Thoracic aorta (tissue), 2 donors: Measurements from ENCODE around the gene PRR33. TPM values are rescaled to one million over a fixed set of nuclear protein-coding genes. Genes with fewer than 3 reads are reported as not detected.
A peak's percentile ranks its signal among the peaks of the same experiment; 100 is the strongest.

Experiments
- ATAC-seq: fragments of 150-250 bp; one replicate; pipeline ENCODE4 v1.8.0; 2017; ENCODE audit warnings: low read depth; ENCODE audit not compliant: insufficient number of reproducible peaks, low FRiP score
- DNase-seq: peaks from one replicate; pipeline ENCODE4 v3.0.0-alpha.2; 2020; ENCODE audit warnings: low spot score
- H3K27ac ChIP-seq, 2 donors: fragments of 200-600 bp; sonication (generic); 1 replicate in 1 of 2; 2 replicates in 1 of 2; pipeline ENCODE4 v1.5.1; 2016; ENCODE audit warnings: mild to moderate bottlenecking in 2 of 2, moderate library complexity in 2 of 2
- H3K27me3 ChIP-seq: fragments of 200-600 bp; sonication (generic); replicated peaks from 2 replicates; pipeline ENCODE4 v1.6.0; 2016; ENCODE audit warnings: mild to moderate bottlenecking; ENCODE audit not compliant: insufficient read depth
- H3K36me3 ChIP-seq: fragments of 200-600 bp; sonication (generic); one replicate; pipeline ENCODE4 v1.5.1; 2016
- H3K4me1 ChIP-seq, 2 donors: fragments of 200-600 bp; sonication (generic); 1 replicate in 1 of 2; 2 replicates in 1 of 2; pipeline versions ENCODE4 v1.5.1 to v1.6.0; 2016; ENCODE audit warnings: low read depth in 2 of 2, mild to moderate bottlenecking in 1 of 2; ENCODE audit not compliant: control insufficient read depth in 1 of 2
- H3K4me3 ChIP-seq: fragments of 200-600 bp; sonication (generic); 2 replicates; pipeline ENCODE4 v1.5.1; 2016; ENCODE audit warnings: mild to moderate bottlenecking
- H3K9me3 ChIP-seq: fragments of 200-600 bp; sonication (generic); 2 replicates; pipeline ENCODE4 v1.5.1; 2016
- CTCF ChIP-seq: fragments of 200-600 bp; sonication (generic); IDR thresholded peaks from one replicate; pipeline ENCODE4 v1.5.1; 2019; ENCODE audit warnings: antibody characterized with exemption
- total RNA-seq, 2 donors: library from RNA; depleted of rRNA; stranded (reverse); fragments of >200 nt; gene quantifications; one replicate each; pipeline versions ENCODE4 v1.1.0 to v1.2.3, GENCODE V29; 2016

Gene PRR33
- total RNA-seq, 2 donors from 2014 or later, result 0.41 TPM; not detected in 1

- H3K9me3 ChIP-seq, result no peaks in the 10 kb centered on the region
- H3K27ac ChIP-seq, result no peak overlapping the region
- DNase-seq, result no peak
- no peaks in the 10 kb centered on the region for H3K27me3 ChIP-seq
- H3K4me3 ChIP-seq, result no peak overlapping the region
- no peaks in the 10 kb centered on the region for H3K36me3 ChIP-seq
- peaks cover 5 to 19% of the 10 kb centered on the region in 2 donors for H3K4me1 ChIP-seq
- TF ChIP-seq CTCF, result no peak
- no peak for ATAC-seq
These were observed 17.8 kb upstream of the PRR33 start for GRCh38 chr11:1909524-1909923.

- ATAC-seq, result no peak
- peak overlapping the region; percentile 58 for H3K4me3 ChIP-seq
- H3K27ac ChIP-seq, result peak overlapping the region; percentile 11 to 42
- H3K36me3 ChIP-seq, result no peaks in the 10 kb centered on the region
- H3K4me1 ChIP-seq, result peaks cover 5 to 19% of the 10 kb centered on the region in 2 donors
- no peaks in the 10 kb centered on the region for H3K9me3 ChIP-seq
- TF ChIP-seq CTCF, result no peak
- no peaks in the 10 kb centered on the region for H3K27me3 ChIP-seq
- no peak for DNase-seq
These were observed 16.9 kb upstream of the PRR33 start for GRCh38 chr11:1908618-1909017.

- no peak for TF ChIP-seq CTCF
- Histone ChIP-seq H3K27ac (peak overlapping the region in 1 of 2 donors; percentile 3), H3K9me3 (no peaks in the 10 kb centered on the region)
These were observed 15.1 kb upstream of the PRR33 start for GRCh38 chr11:1906611-1907423.

GRCh38 chr11:1906181-1906580 lies 14.5 kb upstream of the PRR33 start:
- H3K27ac ChIP-seq, result no peak overlapping the region
- no peaks in the 10 kb centered on the region for H3K9me3 ChIP-seq
- H3K4me3 ChIP-seq, result no peak overlapping the region
- peaks cover 5 to 19% of the 10 kb centered on the region in 2 donors for H3K4me1 ChIP-seq
- H3K36me3 ChIP-seq, result no peaks in the 10 kb centered on the region
- no peak for TF ChIP-seq CTCF
- DNase-seq (no peak), ATAC-seq (no peak)
- no peaks in the 10 kb centered on the region for H3K27me3 ChIP-seq

More at GRCh38 chr11:1906611-1907423, 15.1 kb upstream of the PRR33 start:
- no peaks in the 10 kb centered on the region for H3K36me3 ChIP-seq
- no peak overlapping the region for H3K4me3 ChIP-seq
- H3K4me1 ChIP-seq, result peaks cover 5 to 19% of the 10 kb centered on the region in 2 donors
- DNase-seq (no peak), ATAC-seq (no peak)
- no peaks in the 10 kb centered on the region for H3K27me3 ChIP-seq

GRCh38 chr11:1899686-1900085 lies 8.0 kb upstream of the PRR33 start:
- no peaks in the 10 kb centered on the region for H3K36me3 ChIP-seq
- H3K9me3 ChIP-seq, result no peaks in the 10 kb centered on the region
- DNase-seq (no peak), ATAC-seq (no peak)
- no peak overlapping the region for H3K27ac ChIP-seq
- no peaks in the 10 kb centered on the region for H3K4me1 ChIP-seq
- no peaks in the 10 kb centered on the region for H3K27me3 ChIP-seq
- no peak overlapping the region for H3K4me3 ChIP-seq
- no peak for TF ChIP-seq CTCF
